Spleen (tissue), 7 donors: ENCODE results near the gene PARP14.

Experiments
- POLR2A ChIP-seq, 3 donors: fragments of 450-650 bp; IDR thresholded peaks; one replicate each; pipeline ENCODE4 v1.5.1; 2017; ENCODE audit warnings: antibody characterized with exemption in 3 of 3, mild to moderate bottlenecking in 1 of 3
- POLR2AphosphoS5 ChIP-seq, 3 donors: sonication (generic); formaldehyde crosslinking; IDR thresholded peaks; one replicate each; pipeline ENCODE4 v1.5.1; 2017; ENCODE audit warnings: antibody characterized with exemption in 3 of 3
- TF ChIP-seq, protein P1 (sequence below), 11 experiments: fragments of 200-600 bp in 7 of 11; fragments of 450-650 bp in 4 of 11; sonication (generic) in 4 of 11; IDR thresholded peaks in 8 of 11; conservative IDR thresholded peaks in 3 of 11; 1 replicate in 7 of 11; 2 replicates in 4 of 11; pipeline versions ENCODE4 v1.4.0 to v1.8.0; 2016 to 2021; ENCODE audit warnings: antibody characterized with exemption in 11 of 11, inconsistent platforms in 4 of 11, mild to moderate bottlenecking in 1 of 11
- donor health status: DM: no; HTN: no; CAD: no; lungs with moderate emphysema.
- donor health status: DM: no; HTN: no; CAD: no.
- donor health status: DM: no; HTN: no; CAD: no.

DNA sequence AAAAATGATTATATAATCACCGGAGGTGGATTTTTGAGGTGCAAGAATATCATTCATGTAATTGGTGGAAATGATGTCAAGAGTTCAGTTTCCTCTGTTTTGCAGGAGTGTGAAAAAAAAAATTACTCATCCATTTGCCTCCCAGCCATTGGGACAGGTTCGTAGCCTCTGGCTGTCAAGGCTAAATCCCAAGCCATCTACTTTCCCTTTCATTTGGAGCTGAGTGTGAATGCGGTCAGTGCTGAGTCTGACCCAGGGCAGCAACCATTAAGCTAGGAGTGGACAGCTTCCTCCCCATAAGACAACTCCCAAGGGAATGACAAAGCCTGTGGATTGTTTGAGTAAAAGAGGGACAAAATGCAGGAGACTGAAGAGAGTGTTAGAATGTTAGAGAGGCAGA is 33.6 kb downstream of the PARP14 start:
- TF ChIP-seq, protein P1, sequence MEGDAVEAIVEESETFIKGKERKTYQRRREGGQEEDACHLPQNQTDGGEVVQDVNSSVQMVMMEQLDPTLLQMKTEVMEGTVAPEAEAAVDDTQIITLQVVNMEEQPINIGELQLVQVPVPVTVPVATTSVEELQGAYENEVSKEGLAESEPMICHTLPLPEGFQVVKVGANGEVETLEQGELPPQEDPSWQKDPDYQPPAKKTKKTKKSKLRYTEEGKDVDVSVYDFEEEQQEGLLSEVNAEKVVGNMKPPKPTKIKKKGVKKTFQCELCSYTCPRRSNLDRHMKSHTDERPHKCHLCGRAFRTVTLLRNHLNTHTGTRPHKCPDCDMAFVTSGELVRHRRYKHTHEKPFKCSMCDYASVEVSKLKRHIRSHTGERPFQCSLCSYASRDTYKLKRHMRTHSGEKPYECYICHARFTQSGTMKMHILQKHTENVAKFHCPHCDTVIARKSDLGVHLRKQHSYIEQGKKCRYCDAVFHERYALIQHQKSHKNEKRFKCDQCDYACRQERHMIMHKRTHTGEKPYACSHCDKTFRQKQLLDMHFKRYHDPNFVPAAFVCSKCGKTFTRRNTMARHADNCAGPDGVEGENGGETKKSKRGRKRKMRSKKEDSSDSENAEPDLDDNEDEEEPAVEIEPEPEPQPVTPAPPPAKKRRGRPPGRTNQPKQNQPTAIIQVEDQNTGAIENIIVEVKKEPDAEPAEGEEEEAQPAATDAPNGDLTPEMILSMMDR (IDR thresholded peaks at IDR 0.05 in 8 of 11, conservative IDR thresholded peaks at IDR 0.05 in 3 of 11), result no peak
- TF ChIP-seq POLR2AphosphoS5 (IDR thresholded peaks at IDR 0.05) (peak in 1 of 3 donors; percentile 48), POLR2A (IDR thresholded peaks at IDR 0.05) (no peak)
